Upper lobe of right lung (tissue), 1 donor: ENCODE results near the gene SCUBE3. TPM values are rescaled to one million over a fixed set of nuclear protein-coding genes. Genes with fewer than 3 reads are reported as not detected.

Experiments used
- ATAC-seq: fragments of 200-7000 bp; cut with Tn5 transposase; one replicate; pipeline ENCODE4 v1.9.1; 2020; ENCODE audit warnings: mild to moderate bottlenecking, moderate library complexity
- DNase-seq: peaks from one replicate; pipeline ENCODE4 v3.0.0-alpha.2; 2020
- H3K27ac ChIP-seq: fragments of 200-600 bp; one replicate; pipeline ENCODE4 v1.8.0; 2022
- H3K27me3 ChIP-seq: fragments of 200-600 bp; one replicate; pipeline ENCODE4 v1.8.0; 2022; ENCODE audit warnings: mild to moderate bottlenecking
- H3K36me3 ChIP-seq: fragments of 200-600 bp; one replicate; pipeline ENCODE4 v1.8.0; 2022
- H3K4me1 ChIP-seq: fragments of 200-600 bp; one replicate; pipeline ENCODE4 v1.8.0; 2022
- H3K4me3 ChIP-seq: fragments of 200-600 bp; one replicate; pipeline ENCODE4 v1.8.0; 2022; ENCODE audit warnings: mild to moderate bottlenecking
- H3K9me3 ChIP-seq: fragments of 200-600 bp; one replicate; pipeline ENCODE4 v1.8.0; 2022
- intact Hi-C: fragments of 100-400 bp; cut with DNase I; formaldehyde crosslinking; loops from one replicate; pipeline ENCODE4 v1.11.0; 2022
- total RNA-seq: library from RNA; stranded (reverse); fragmentation: NEBNext Ultra II Directional; extraction: Animal tissue kit (Norgen Biotek cat#: 25700); gene quantifications from one replicate; pipeline ENCODE4 v1.2.1, GENCODE V29; 2021
- TF ChIP-seq, protein P1 (sequence below): fragments of 200-600 bp; IDR thresholded peaks from one replicate; pipeline ENCODE4 v1.8.0; 2022; ENCODE audit warnings: antibody characterized with exemption
- donor health status: DM: no; HTN: yes; CAD: no; lungs with severe emphysema.

Gene SCUBE3
- total RNA-seq, 1 donor from 2014 or later: 0.46 TPM

DNA sequence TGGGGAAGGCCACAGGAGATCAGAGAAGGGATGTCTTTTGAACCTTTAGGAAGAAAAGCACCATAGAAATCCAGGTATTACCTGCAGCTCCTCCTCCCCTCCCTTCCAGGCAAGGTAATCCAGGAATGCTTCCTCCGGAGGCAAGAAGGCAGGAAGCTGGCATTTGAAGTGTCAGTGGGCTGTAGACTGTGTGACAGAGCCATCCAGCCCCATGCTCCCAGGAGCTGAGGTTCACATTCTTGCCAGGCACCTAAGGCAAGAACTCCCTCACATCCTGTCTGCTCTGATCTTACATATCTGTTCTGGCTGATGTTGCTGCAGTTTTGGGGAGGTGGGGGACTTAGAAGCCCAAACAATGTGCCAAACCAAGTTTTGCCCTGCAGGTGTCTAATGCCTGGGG is 27.8 kb upstream of the SCUBE3 start:
- Histone ChIP-seq H3K27me3 (no peaks in the 10 kb centered on the region), H3K27ac (peak overlapping the region; percentile 19), H3K4me1 (peaks cover 11% of the 10 kb centered on the region), H3K4me3 (no peak overlapping the region), H3K36me3 (no peaks in the 10 kb centered on the region), H3K9me3 (no peaks in the 10 kb centered on the region)
- ATAC-seq (no peak), DNase-seq (no peak)
- TF ChIP-seq, protein P1, sequence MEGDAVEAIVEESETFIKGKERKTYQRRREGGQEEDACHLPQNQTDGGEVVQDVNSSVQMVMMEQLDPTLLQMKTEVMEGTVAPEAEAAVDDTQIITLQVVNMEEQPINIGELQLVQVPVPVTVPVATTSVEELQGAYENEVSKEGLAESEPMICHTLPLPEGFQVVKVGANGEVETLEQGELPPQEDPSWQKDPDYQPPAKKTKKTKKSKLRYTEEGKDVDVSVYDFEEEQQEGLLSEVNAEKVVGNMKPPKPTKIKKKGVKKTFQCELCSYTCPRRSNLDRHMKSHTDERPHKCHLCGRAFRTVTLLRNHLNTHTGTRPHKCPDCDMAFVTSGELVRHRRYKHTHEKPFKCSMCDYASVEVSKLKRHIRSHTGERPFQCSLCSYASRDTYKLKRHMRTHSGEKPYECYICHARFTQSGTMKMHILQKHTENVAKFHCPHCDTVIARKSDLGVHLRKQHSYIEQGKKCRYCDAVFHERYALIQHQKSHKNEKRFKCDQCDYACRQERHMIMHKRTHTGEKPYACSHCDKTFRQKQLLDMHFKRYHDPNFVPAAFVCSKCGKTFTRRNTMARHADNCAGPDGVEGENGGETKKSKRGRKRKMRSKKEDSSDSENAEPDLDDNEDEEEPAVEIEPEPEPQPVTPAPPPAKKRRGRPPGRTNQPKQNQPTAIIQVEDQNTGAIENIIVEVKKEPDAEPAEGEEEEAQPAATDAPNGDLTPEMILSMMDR: no peak
- intact Hi-C loops: no loop called here

DNA sequence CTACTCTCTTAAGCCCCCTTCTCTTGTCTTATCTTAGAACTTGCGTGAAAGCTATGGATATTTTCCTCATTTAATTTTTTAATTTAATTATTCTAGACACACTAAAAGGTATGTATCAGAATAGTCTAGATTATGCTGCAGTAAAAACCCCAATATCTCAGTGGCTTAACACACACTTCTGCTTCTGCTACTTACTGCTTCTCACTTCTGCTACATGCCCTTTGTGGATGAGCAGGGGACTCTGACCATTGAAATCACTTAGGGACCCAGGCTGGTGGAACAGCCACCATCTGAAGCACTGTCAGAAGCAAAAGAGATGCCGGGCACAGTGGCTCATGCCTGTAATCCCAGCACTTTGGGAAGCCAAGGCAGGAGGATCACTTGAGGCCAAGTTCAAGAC is 27.2 kb upstream of the SCUBE3 start:
- Histone ChIP-seq H3K9me3 (no peaks in the 10 kb centered on the region), H3K4me1 (peaks cover 10% of the 10 kb centered on the region), H3K27me3 (no peaks in the 10 kb centered on the region), H3K36me3 (no peaks in the 10 kb centered on the region), H3K27ac (no peak overlapping the region), H3K4me3 (no peak overlapping the region)
- no peak for DNase-seq
- ATAC-seq: no peak
- TF ChIP-seq, protein P1: no peak
- intact Hi-C loops: no loop called here

DNA sequence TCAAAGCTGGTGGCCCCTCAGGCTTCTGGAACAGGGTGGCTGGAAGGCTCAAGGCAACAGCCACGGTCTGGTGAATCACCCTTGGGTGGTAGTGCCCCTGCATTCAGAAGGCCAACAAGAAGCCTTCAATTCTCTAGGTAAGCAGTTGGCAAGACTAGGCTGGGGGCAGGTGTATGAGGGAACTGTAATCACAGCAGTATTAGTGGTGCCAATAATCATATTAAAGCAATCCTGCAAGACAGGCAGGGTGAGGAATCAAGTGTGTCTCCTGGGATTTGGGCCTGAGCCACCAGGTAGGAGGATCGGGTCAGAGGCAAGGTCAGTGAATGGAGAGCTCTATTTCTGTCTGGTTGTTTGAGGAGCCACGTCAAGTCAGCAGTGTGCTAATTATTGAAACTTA is 24.9 kb upstream of the SCUBE3 start:
- peaks cover 4% of the 10 kb centered on the region for H3K4me1 ChIP-seq
- intact Hi-C loops: no loop called here
- H3K36me3 ChIP-seq: no peaks in the 10 kb centered on the region
- ATAC-seq (no peak), DNase-seq (no peak)
- TF ChIP-seq, protein P1: no peak
- no peak overlapping the region for H3K27ac ChIP-seq
- no peak overlapping the region for H3K4me3 ChIP-seq
- no peaks in the 10 kb centered on the region for H3K9me3 ChIP-seq
- no peaks in the 10 kb centered on the region for H3K27me3 ChIP-seq

DNA sequence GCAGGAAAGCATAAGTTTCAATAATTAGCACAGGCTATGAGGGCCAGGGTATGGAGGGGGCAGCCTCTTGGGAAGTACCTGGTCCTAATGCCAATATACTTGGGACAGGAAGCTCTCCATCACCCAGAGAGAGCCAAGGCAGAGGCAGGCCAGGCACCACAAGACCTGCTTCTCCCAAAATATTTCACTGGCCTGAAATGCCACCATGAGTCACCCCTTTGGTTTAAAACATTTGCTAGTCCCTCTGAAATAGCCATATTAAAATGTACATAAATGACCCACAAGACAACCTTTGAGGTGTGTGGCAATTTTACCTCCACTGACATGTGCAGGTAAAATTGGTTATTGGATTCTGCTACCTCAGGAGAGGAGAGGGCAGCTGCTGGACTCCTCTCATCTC is 23.4 kb upstream of the SCUBE3 start:
- Histone ChIP-seq H3K4me1 (peaks cover 4% of the 10 kb centered on the region), H3K27ac (no peak overlapping the region), H3K27me3 (no peaks in the 10 kb centered on the region), H3K4me3 (no peak overlapping the region), H3K36me3 (no peaks in the 10 kb centered on the region), H3K9me3 (no peaks in the 10 kb centered on the region)
- intact Hi-C loops: no loop called here
- TF ChIP-seq, protein P1: no peak
- ATAC-seq: no peak
- DNase-seq: no peak

DNA sequence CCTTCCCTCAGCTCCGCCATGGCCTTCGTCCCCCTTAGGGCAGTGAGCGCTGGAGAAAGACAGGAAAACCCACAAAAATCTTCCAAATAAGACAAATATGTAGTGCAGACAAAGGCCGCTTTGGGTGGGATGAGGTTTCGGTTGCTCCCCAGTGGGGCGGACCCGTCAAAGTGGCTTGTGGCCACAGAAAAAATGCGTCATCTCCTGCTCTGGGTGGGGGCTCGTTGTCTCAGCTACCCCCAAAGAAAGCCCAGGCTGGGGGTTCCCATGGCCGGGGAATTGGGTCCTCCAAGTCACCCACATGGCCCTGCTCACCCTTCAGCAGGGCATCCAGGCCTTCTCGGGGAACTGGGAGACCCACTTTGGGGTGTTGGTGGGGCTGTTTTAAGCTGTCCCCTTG is 21.9 kb upstream of the SCUBE3 start:
- Histone ChIP-seq H3K27me3 (no peaks in the 10 kb centered on the region), H3K4me1 (no peaks in the 10 kb centered on the region), H3K4me3 (no peak overlapping the region), H3K27ac (no peak overlapping the region), H3K36me3 (no peaks in the 10 kb centered on the region), H3K9me3 (no peaks in the 10 kb centered on the region)
- intact Hi-C loops: no loop called here
- TF ChIP-seq, protein P1: no peak
- no peak for DNase-seq
- ATAC-seq: peak; percentile 14

DNA sequence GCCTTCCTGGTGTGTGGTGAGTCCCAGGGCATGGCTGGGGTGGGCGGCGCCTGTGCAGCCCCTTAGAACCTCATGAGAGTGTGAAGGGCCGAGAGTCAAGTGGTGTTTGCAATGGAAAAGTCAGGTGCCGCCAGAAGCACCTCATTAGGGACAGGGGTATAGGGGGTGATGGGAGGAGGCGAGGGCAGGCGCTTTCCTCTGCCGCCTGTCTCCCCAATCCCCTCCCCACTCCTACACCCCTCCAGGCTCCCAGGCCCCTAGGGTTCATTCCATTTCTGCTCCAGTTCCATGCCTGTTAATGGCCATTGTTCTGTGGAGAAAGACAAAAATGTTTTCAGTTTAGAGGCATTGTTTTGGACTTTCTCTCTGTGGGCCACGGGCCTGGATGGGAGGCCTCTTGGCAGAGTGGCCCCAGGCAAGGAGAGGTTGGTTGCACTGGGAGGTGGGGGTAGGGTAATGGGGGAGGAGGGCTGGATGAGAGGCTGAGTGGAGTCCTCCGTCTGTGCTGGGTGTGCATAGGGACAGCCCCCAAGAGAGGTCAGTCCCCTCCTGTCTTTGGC is 21.4 kb upstream of the SCUBE3 start:
- intact Hi-C loops: no loop called here
- Histone ChIP-seq H3K4me3 (no peak overlapping the region), H3K27ac (no peak overlapping the region), H3K36me3 (no peaks in the 10 kb centered on the region), H3K27me3 (no peaks in the 10 kb centered on the region), H3K4me1 (no peaks in the 10 kb centered on the region), H3K9me3 (no peaks in the 10 kb centered on the region)
- ATAC-seq (peak; percentile 23), DNase-seq (no peak)
- TF ChIP-seq, protein P1: no peak
